ENCODE data around the gene CAV2. TPM values are rescaled to one million over a fixed set of nuclear protein-coding genes. Genes with fewer than 3 reads are reported as not detected.

CAV2 gene
- total RNA-seq, 1 donor = 67.3 TPM

- no peak overlapping the region for H2AFZ ChIP-seq (ENCODE audit: low read length)
- no peak overlapping the region for H3K4me3 ChIP-seq (ENCODE audit: insufficient read depth, low read length)
- H3K9me3 ChIP-seq (ENCODE audit: low read depth, low read length) = no peaks in the 10 kb centered on the region
- no peak for DNase-seq (ENCODE audit: insufficient read length, low spot score, missing footprints)
- H3K27me3 ChIP-seq (ENCODE audit: insufficient read depth, low read length) = no peaks in the 10 kb centered on the region
- no peak overlapping the region for H3K4me2 ChIP-seq (ENCODE audit: insufficient read depth, low read length)
- H3K4me1 ChIP-seq (ENCODE audit: insufficient read depth, low read length) = peaks cover 24% of the 10 kb centered on the region
- H3K79me2 ChIP-seq (ENCODE audit: insufficient read depth, low read length) = no peaks in the 10 kb centered on the region
- H3K27ac ChIP-seq (ENCODE audit: low read depth, low read length) = peak overlapping the region; percentile 65
- no peaks in the 10 kb centered on the region for H3K36me3 ChIP-seq (ENCODE audit: insufficient read depth, low read length)
- TF ChIP-seq CTCF (IDR thresholded peaks at IDR 0.05; ENCODE audit: extremely low read depth, low read depth, low read length) = no peak
- H4K20me1 ChIP-seq (ENCODE audit: insufficient read depth, low read length) = no peaks in the 10 kb centered on the region
Measured at GRCh38 chr7:116463956-116464355, 35.6 kb upstream of the CAV2 start.

GRCh38 chr7:116464375-116464774 is 35.2 kb upstream of the CAV2 start:
- Histone ChIP-seq H3K4me2 (ENCODE audit: insufficient read depth, low read length) (no peak overlapping the region), H3K27ac (ENCODE audit: low read depth, low read length) (peak overlapping the region; percentile 65), H4K20me1 (ENCODE audit: insufficient read depth, low read length) (no peaks in the 10 kb centered on the region), H3K79me2 (ENCODE audit: insufficient read depth, low read length) (no peaks in the 10 kb centered on the region), H2AFZ (ENCODE audit: low read length) (no peak overlapping the region), H3K36me3 (ENCODE audit: insufficient read depth, low read length) (no peaks in the 10 kb centered on the region), H3K4me1 (ENCODE audit: insufficient read depth, low read length) (peaks cover 23% of the 10 kb centered on the region), H3K4me3 (ENCODE audit: insufficient read depth, low read length) (no peak overlapping the region), H3K9me3 (ENCODE audit: low read depth, low read length) (no peaks in the 10 kb centered on the region), H3K27me3 (ENCODE audit: insufficient read depth, low read length) (no peaks in the 10 kb centered on the region)
- no peak for DNase-seq (ENCODE audit: insufficient read length, low spot score, missing footprints)
- TF ChIP-seq CTCF (IDR thresholded peaks at IDR 0.05; ENCODE audit: extremely low read depth, low read depth, low read length) = no peak

DNA sequence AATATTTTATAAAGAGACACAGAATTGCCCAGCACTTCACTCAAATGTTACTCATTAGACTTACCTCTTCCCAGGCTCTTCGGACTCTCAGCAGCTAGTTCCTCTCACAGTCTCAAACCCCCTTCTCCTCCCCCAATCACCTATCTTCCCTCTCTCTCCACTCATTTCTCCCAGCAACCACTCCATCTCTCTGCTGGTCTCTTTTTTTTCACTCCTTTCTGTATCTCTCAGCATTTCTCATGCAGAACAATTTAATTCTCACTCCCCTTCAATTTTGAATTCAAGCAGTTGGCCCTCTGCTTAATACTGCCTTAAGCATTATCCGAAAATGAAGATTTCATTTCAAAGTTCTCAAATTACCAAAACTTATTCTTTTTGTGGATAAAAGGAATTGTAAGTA is 34.4 kb upstream of the CAV2 start:
- no peaks in the 10 kb centered on the region for H3K9me3 ChIP-seq (ENCODE audit: low read depth, low read length)
- H2AFZ ChIP-seq (ENCODE audit: low read length) = no peak overlapping the region
- H3K4me1 ChIP-seq (ENCODE audit: insufficient read depth, low read length) = peaks cover 22% of the 10 kb centered on the region
- H3K4me2 ChIP-seq (ENCODE audit: insufficient read depth, low read length) = no peak overlapping the region
- peak overlapping the region; percentile 65 for H3K27ac ChIP-seq (ENCODE audit: low read depth, low read length)
- H3K4me3 ChIP-seq (ENCODE audit: insufficient read depth, low read length) = no peak overlapping the region
- H3K79me2 ChIP-seq (ENCODE audit: insufficient read depth, low read length) = no peaks in the 10 kb centered on the region
- H3K27me3 ChIP-seq (ENCODE audit: insufficient read depth, low read length) = no peaks in the 10 kb centered on the region
- H3K36me3 ChIP-seq (ENCODE audit: insufficient read depth, low read length) = no peaks in the 10 kb centered on the region
- no peaks in the 10 kb centered on the region for H4K20me1 ChIP-seq (ENCODE audit: insufficient read depth, low read length)
- no peak for TF ChIP-seq CTCF (IDR thresholded peaks at IDR 0.05; ENCODE audit: extremely low read depth, low read depth, low read length)
- no peak for DNase-seq (ENCODE audit: insufficient read length, low spot score, missing footprints)

DNA sequence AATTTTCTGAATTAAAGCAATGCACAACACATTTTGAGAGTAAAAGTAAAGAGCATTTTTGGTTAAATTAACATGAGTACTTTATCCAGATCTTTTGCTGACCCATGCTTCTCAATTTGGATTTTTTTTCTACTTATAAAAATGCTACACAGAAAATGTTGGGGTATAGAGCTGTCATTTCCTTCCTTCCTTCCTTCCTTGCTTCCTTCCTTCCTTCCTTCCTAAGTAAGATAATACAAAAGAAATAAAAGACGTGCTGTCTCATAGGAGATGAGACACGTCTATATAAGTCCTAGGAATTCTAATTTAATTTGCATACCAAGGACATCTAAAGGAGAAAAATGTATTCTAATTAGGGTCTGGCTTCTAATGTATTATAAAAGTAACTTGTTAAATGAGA is 31.0 kb upstream of the CAV2 start:
- no peaks in the 10 kb centered on the region for H3K79me2 ChIP-seq (ENCODE audit: insufficient read depth, low read length)
- no peak overlapping the region for H2AFZ ChIP-seq (ENCODE audit: low read length)
- peaks cover 16% of the 10 kb centered on the region for H3K4me1 ChIP-seq (ENCODE audit: insufficient read depth, low read length)
- H3K4me2 ChIP-seq (ENCODE audit: insufficient read depth, low read length) = no peak overlapping the region
- H3K4me3 ChIP-seq (ENCODE audit: insufficient read depth, low read length) = no peak overlapping the region
- no peaks in the 10 kb centered on the region for H4K20me1 ChIP-seq (ENCODE audit: insufficient read depth, low read length)
- no peaks in the 10 kb centered on the region for H3K36me3 ChIP-seq (ENCODE audit: insufficient read depth, low read length)
- no peaks in the 10 kb centered on the region for H3K27me3 ChIP-seq (ENCODE audit: insufficient read depth, low read length)
- TF ChIP-seq CTCF (IDR thresholded peaks at IDR 0.05; ENCODE audit: extremely low read depth, low read depth, low read length) = no peak
- H3K27ac ChIP-seq (ENCODE audit: low read depth, low read length) = no peak overlapping the region
- no peaks in the 10 kb centered on the region for H3K9me3 ChIP-seq (ENCODE audit: low read depth, low read length)
- DNase-seq (ENCODE audit: insufficient read length, low spot score, missing footprints) = no peak
